ENCODE results near the gene GPR12. TPM values are rescaled to one million over a fixed set of nuclear protein-coding genes. Genes with fewer than 3 reads are reported as not detected.
A peak's percentile ranks its signal among the peaks of the same experiment; 100 is the strongest.

The GPR12 gene, protein sequence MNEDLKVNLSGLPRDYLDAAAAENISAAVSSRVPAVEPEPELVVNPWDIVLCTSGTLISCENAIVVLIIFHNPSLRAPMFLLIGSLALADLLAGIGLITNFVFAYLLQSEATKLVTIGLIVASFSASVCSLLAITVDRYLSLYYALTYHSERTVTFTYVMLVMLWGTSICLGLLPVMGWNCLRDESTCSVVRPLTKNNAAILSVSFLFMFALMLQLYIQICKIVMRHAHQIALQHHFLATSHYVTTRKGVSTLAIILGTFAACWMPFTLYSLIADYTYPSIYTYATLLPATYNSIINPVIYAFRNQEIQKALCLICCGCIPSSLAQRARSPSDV
- 0.04 TPM in 1 of 3 replicates, not detected in the others for polyA plus RNA-seq
- polyA plus RNA-seq (2011; ENCODE audit: low read depth) = not detected
- 0.02 and 0.04 TPM in 2 replicates for polyA plus RNA-seq (2011; cell fraction: cytosol; rRNA removed)
- not detected in 2 replicates for polyA plus RNA-seq (2011; cell fraction: nucleus; rRNA removed)
- not detected in 2 replicates for polyA plus RNA-seq (2012; ENCODE audit: low replicate concordance)
- polyA minus RNA-seq = not detected in 3 replicates
- not detected for polyA minus RNA-seq (2011; cell fraction: cytosol; rRNA and poly(A)+ RNA removed)
- not detected in 2 replicates for polyA minus RNA-seq (2011; cell fraction: nucleus; rRNA and poly(A)+ RNA removed)

- FAIRE-seq = no peak
- no peaks in the 10 kb centered on the region for H4K20me1 ChIP-seq (ENCODE audit: control insufficient read depth, extremely low read depth, insufficient read depth, low read length)
- no peak within 1 kb of the TSS for H3K27ac ChIP-seq (ENCODE audit: control insufficient read depth, insufficient read depth, low read length)
- H3K36me3 ChIP-seq (ENCODE audit: control insufficient read depth in 2 of 2, extremely low read depth in 1 of 2, insufficient read depth in 2 of 2, low read length in 2 of 2) = no peaks in the 10 kb centered on the region
- no peaks in the 10 kb centered on the region for H3K9me3 ChIP-seq (ENCODE audit: control insufficient read depth, low read depth, low read length)
- peak within 1 kb of the TSS in 2 of 3 experiments; percentile 3 to 38 for H3K4me3 ChIP-seq (ENCODE audit: control insufficient read depth in 2 of 3, extremely low read depth in 1 of 3, insufficient read depth in 2 of 3, low read depth in 1 of 3, low read length in 3 of 3)
- H3K9me1 ChIP-seq (ENCODE audit: control insufficient read depth, extremely low read depth, insufficient read depth, low read length) = no peaks in the 10 kb centered on the region
- peak within 1 kb of the TSS; percentile 51 for H3K4me2 ChIP-seq (ENCODE audit: control insufficient read depth, extremely low read depth, insufficient read depth, low read depth, low read length)
- peak within 1 kb of the TSS; percentile 12 for H2AFZ ChIP-seq (ENCODE audit: control insufficient read depth, low read length)
- peak; percentile 96 for TF ChIP-seq EZH2 (IDR thresholded peaks at IDR 0.05; ENCODE audit: low read length)
- TF ChIP-seq, protein P1, sequence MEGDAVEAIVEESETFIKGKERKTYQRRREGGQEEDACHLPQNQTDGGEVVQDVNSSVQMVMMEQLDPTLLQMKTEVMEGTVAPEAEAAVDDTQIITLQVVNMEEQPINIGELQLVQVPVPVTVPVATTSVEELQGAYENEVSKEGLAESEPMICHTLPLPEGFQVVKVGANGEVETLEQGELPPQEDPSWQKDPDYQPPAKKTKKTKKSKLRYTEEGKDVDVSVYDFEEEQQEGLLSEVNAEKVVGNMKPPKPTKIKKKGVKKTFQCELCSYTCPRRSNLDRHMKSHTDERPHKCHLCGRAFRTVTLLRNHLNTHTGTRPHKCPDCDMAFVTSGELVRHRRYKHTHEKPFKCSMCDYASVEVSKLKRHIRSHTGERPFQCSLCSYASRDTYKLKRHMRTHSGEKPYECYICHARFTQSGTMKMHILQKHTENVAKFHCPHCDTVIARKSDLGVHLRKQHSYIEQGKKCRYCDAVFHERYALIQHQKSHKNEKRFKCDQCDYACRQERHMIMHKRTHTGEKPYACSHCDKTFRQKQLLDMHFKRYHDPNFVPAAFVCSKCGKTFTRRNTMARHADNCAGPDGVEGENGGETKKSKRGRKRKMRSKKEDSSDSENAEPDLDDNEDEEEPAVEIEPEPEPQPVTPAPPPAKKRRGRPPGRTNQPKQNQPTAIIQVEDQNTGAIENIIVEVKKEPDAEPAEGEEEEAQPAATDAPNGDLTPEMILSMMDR (optimal IDR thresholded peaks at IDR 0.05 in 1 of 3, IDR thresholded peaks at IDR 0.05 in 1 of 3, conservative IDR thresholded peaks at IDR 0.05 in 1 of 3; ENCODE audit: extremely low read depth in 1 of 3, insufficient read depth in 2 of 3, low read length in 3 of 3) = no peak
- no peaks in the 10 kb centered on the region for H3K4me1 ChIP-seq (ENCODE audit: control insufficient read depth, extremely low read depth, insufficient read depth, low read length)
- no peak for DNase-seq (ENCODE audit: low read depth, low spot score)
- peaks cover 46% of the 10 kb centered on the region for H3K27me3 ChIP-seq (ENCODE audit: control insufficient read depth, extremely low read depth, insufficient read depth, low read length)
- no peaks in the 10 kb centered on the region for H3K79me2 ChIP-seq (ENCODE audit: control insufficient read depth, insufficient read depth, low read length)
- H3K9ac ChIP-seq (ENCODE audit: control insufficient read depth, extremely low read depth, insufficient read depth, low read length) = no peak within 1 kb of the TSS
- dilution Hi-C loops (cut with MboI; ENCODE audit: extremely low pct_ligation_motif_present, low sequenced_read_pairs) = no loop called here
These were observed at the start of gene GPR12 for GRCh38 chr13:26759907-26760831. Gene GPR12, minus strand, starts transcription at chr13:26760786. Its CDS starts 959 bp downstream, at chr13:26759827.

- Histone ChIP-seq H2AFZ (ENCODE audit: control insufficient read depth, low read length) (no peak overlapping the region), H3K9ac (ENCODE audit: control insufficient read depth, extremely low read depth, insufficient read depth, low read length) (no peak overlapping the region), H3K4me1 (ENCODE audit: control insufficient read depth, extremely low read depth, insufficient read depth, low read length) (no peaks in the 10 kb centered on the region), H3K4me3 (ENCODE audit: control insufficient read depth in 2 of 3, extremely low read depth in 1 of 3, insufficient read depth in 2 of 3, low read depth in 1 of 3, low read length in 3 of 3) (no peak overlapping the region), H3K79me2 (ENCODE audit: control insufficient read depth, insufficient read depth, low read length) (no peaks in the 10 kb centered on the region), H3K9me1 (ENCODE audit: control insufficient read depth, extremely low read depth, insufficient read depth, low read length) (no peaks in the 10 kb centered on the region), H3K9me3 (ENCODE audit: control insufficient read depth, low read depth, low read length) (no peaks in the 10 kb centered on the region), H3K27ac (ENCODE audit: control insufficient read depth, insufficient read depth, low read length) (no peak overlapping the region), H3K4me2 (ENCODE audit: control insufficient read depth, extremely low read depth, insufficient read depth, low read depth, low read length) (no peak overlapping the region), H3K36me3 (ENCODE audit: control insufficient read depth in 2 of 2, extremely low read depth in 1 of 2, insufficient read depth in 2 of 2, low read length in 2 of 2) (no peaks in the 10 kb centered on the region), H4K20me1 (ENCODE audit: control insufficient read depth, extremely low read depth, insufficient read depth, low read length) (no peaks in the 10 kb centered on the region), H3K27me3 (ENCODE audit: control insufficient read depth, extremely low read depth, insufficient read depth, low read length) (peaks cover 7% of the 10 kb centered on the region)
- FAIRE-seq (no peak), DNase-seq (ENCODE audit: low read depth, low spot score) (no peak)
- dilution Hi-C loops (cut with MboI; ENCODE audit: extremely low pct_ligation_motif_present, low sequenced_read_pairs) = no loop called here
- TF ChIP-seq, protein P1 (optimal IDR thresholded peaks at IDR 0.05 in 1 of 3, IDR thresholded peaks at IDR 0.05 in 1 of 3, conservative IDR thresholded peaks at IDR 0.05 in 1 of 3; ENCODE audit: extremely low read depth in 1 of 3, insufficient read depth in 2 of 3, low read length in 3 of 3) = no peak
- TF ChIP-seq EZH2 (IDR thresholded peaks at IDR 0.05; ENCODE audit: low read length) = no peak
These were observed 49.5 kb upstream of the GPR12 start for GRCh38 chr13:26810095-26810494.

All from keratinocyte (primary cell).